KMS-11 (cell line): Measurements from ENCODE around the gene HCK.

Source experiments
- H2AFZ ChIP-seq: fragments of 200-600 bp; sonication (generic); 2 replicates; pipeline ENCODE4 v1.6.1; 2016; ENCODE audit warnings: antibody characterized with exemption, mixed run types, low read depth
- H3K27ac ChIP-seq: fragments of 200-600 bp; sonication (generic); 2 replicates; pipeline ENCODE4 v1.6.1; 2016; ENCODE audit warnings: mild to moderate bottlenecking, mixed run types
- H3K27me3 ChIP-seq: fragments of 200-600 bp; sonication (generic); 2 replicates; pipeline ENCODE4 v1.6.1; 2017; ENCODE audit warnings: mild to moderate bottlenecking, low read depth, mixed run types, moderate library complexity; ENCODE audit not compliant: insufficient read depth
- H3K36me3 ChIP-seq: fragments of 200-600 bp; sonication (generic); 2 replicates; pipeline ENCODE4 v1.6.1; 2017; ENCODE audit warnings: mild to moderate bottlenecking, mixed run types; ENCODE audit not compliant: insufficient read depth
- H3K4me1 ChIP-seq: fragments of 200-600 bp; sonication (generic); 2 replicates; pipeline ENCODE4 v1.6.1; 2016; ENCODE audit warnings: mild to moderate bottlenecking, low read depth, mixed run types; ENCODE audit not compliant: poor library complexity, severe bottlenecking
- H3K4me2 ChIP-seq: fragments of 200-600 bp; sonication (generic); 2 replicates; pipeline ENCODE4 v1.7.0; 2016; ENCODE audit warnings: mild to moderate bottlenecking, mixed run types
- H3K4me3 ChIP-seq: fragments of 200-600 bp; sonication (generic); IDR thresholded peaks from 2 replicates; pipeline ENCODE4 v1.6.1; 2017; ENCODE audit warnings: low read depth, low read length, mixed read lengths; ENCODE audit not compliant: insufficient read depth
- H3K79me2 ChIP-seq: fragments of 200-600 bp; sonication (generic); 2 replicates; pipeline ENCODE4 v1.6.1; 2016; ENCODE audit warnings: low read depth, mixed run types; ENCODE audit not compliant: insufficient read depth
- H3K9ac ChIP-seq: fragments of 200-600 bp; sonication (generic); 2 replicates; pipeline ENCODE4 v1.6.1; 2016; ENCODE audit warnings: mild to moderate bottlenecking, mixed run types
- H4K20me1 ChIP-seq: fragments of 200-600 bp; sonication (generic); 2 replicates; pipeline ENCODE4 v1.6.1; 2016; ENCODE audit warnings: mild to moderate bottlenecking, mixed run types; ENCODE audit not compliant: insufficient read depth
- CTCF ChIP-seq: fragments of 200-600 bp; sonication (generic); conservative IDR thresholded peaks from 2 replicates; pipeline ENCODE4 v1.6.1; 2017; ENCODE audit warnings: low read depth, mild to moderate bottlenecking, antibody characterized with exemption, low read length, moderate library complexity, mixed read lengths

HCK gene

GRCh38 chr20:32127347-32127746 is 75.3 kb downstream of the HCK start:
- H3K4me3 ChIP-seq = no peak overlapping the region
- no peak overlapping the region for H3K4me2 ChIP-seq
- H4K20me1 ChIP-seq = no peaks in the 10 kb centered on the region
- no peak overlapping the region for H3K9ac ChIP-seq
- no peak for TF ChIP-seq CTCF
- H3K4me1 ChIP-seq = peaks cover 15% of the 10 kb centered on the region
- no peaks in the 10 kb centered on the region for H3K27me3 ChIP-seq
- H3K79me2 ChIP-seq = peaks cover 35% of the 10 kb centered on the region; the same call in 1 of the 2 replicates
- H3K36me3 ChIP-seq = no peaks in the 10 kb centered on the region; the same call in 1 of the 2 replicates
- H3K27ac ChIP-seq = no peak overlapping the region
- no peak overlapping the region for H2AFZ ChIP-seq

DNA sequence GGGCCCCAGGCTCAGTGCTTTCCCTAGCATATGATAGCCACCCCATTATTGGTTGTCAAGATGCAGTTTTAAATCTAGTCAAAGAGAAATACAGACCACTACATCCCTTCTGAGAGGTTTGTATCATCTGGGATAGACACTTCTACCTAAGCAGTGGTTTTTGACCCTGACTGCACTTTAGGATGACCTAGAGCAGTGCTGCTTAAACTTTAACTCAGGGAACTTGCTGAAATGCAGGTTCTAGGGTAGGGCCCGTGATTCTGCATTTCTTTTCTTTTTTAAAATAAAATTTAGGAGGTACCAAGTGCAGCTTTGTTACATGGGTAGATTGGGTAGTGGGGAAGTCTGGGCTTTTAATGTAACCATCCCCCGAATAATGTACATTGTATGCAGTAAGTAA is 76.1 kb downstream of the HCK start:
- H3K4me3 ChIP-seq = no peak overlapping the region
- TF ChIP-seq CTCF = no peak
- no peak overlapping the region for H3K4me2 ChIP-seq
- peaks cover 35% of the 10 kb centered on the region; the same call in 1 of the 2 replicates for H3K79me2 ChIP-seq
- no peaks in the 10 kb centered on the region; the same call in 1 of the 2 replicates for H3K36me3 ChIP-seq
- no peaks in the 10 kb centered on the region for H4K20me1 ChIP-seq
- no peak overlapping the region for H3K9ac ChIP-seq
- H3K4me1 ChIP-seq = peaks cover 23% of the 10 kb centered on the region
- no peak overlapping the region for H3K27ac ChIP-seq
- no peaks in the 10 kb centered on the region for H3K27me3 ChIP-seq
- H2AFZ ChIP-seq = no peak overlapping the region

GRCh38 chr20:32129863-32130262 is 77.8 kb downstream of the HCK start:
- H3K9ac ChIP-seq = no peak overlapping the region
- no peak for TF ChIP-seq CTCF
- H4K20me1 ChIP-seq = no peaks in the 10 kb centered on the region
- H3K27ac ChIP-seq = no peak overlapping the region
- H3K27me3 ChIP-seq = no peaks in the 10 kb centered on the region
- no peak overlapping the region for H3K4me3 ChIP-seq
- H2AFZ ChIP-seq = no peak overlapping the region
- peaks cover 22% of the 10 kb centered on the region for H3K4me1 ChIP-seq
- H3K36me3 ChIP-seq = no peaks in the 10 kb centered on the region; the same call in 1 of the 2 replicates
- peaks cover 30% of the 10 kb centered on the region; the same call in 1 of the 2 replicates for H3K79me2 ChIP-seq
- H3K4me2 ChIP-seq = no peak overlapping the region

- Histone ChIP-seq H3K4me2 (no peak overlapping the region), H3K36me3 (no peaks in the 10 kb centered on the region; the same call in 1 of the 2 replicates), H2AFZ (no peak overlapping the region), H4K20me1 (no peaks in the 10 kb centered on the region), H3K9ac (no peak overlapping the region), H3K4me3 (no peak overlapping the region), H3K4me1 (peaks cover 17% of the 10 kb centered on the region), H3K27me3 (no peaks in the 10 kb centered on the region), H3K79me2 (peaks cover 30% of the 10 kb centered on the region; the same call in 1 of the 2 replicates), H3K27ac (no peak overlapping the region)
- TF ChIP-seq CTCF = no peak
Observed at GRCh38 chr20:32130352-32130751, 78.3 kb downstream of the HCK start.
